Gastroesophageal sphincter (tissue), 3 donors: Measurements from ENCODE around the gene SLC17A4.

ENCODE experiments used
- POLR2AphosphoS5 ChIP-seq: sonication (generic); formaldehyde crosslinking; IDR thresholded peaks from one replicate; pipeline ENCODE4 v1.6.1; 2017; ENCODE audit warnings: antibody characterized with exemption
- TF ChIP-seq, protein P1 (sequence below), 4 experiments: fragments of 200-600 bp in 2 of 4; fragments of 450-650 bp in 2 of 4; sonication (generic) in 1 of 4; IDR thresholded peaks; one replicate each; pipeline ENCODE4 v1.5.1; 2017 to 2019; ENCODE audit warnings: antibody characterized with exemption in 4 of 4, mild to moderate bottlenecking in 2 of 4, moderate library complexity in 2 of 4

GRCh38 chr6:25749837-25750236 lies 4.7 kb upstream of the SLC17A4 start:
- TF ChIP-seq, protein P1, sequence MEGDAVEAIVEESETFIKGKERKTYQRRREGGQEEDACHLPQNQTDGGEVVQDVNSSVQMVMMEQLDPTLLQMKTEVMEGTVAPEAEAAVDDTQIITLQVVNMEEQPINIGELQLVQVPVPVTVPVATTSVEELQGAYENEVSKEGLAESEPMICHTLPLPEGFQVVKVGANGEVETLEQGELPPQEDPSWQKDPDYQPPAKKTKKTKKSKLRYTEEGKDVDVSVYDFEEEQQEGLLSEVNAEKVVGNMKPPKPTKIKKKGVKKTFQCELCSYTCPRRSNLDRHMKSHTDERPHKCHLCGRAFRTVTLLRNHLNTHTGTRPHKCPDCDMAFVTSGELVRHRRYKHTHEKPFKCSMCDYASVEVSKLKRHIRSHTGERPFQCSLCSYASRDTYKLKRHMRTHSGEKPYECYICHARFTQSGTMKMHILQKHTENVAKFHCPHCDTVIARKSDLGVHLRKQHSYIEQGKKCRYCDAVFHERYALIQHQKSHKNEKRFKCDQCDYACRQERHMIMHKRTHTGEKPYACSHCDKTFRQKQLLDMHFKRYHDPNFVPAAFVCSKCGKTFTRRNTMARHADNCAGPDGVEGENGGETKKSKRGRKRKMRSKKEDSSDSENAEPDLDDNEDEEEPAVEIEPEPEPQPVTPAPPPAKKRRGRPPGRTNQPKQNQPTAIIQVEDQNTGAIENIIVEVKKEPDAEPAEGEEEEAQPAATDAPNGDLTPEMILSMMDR (IDR thresholded peaks at IDR 0.05): no peak
- no peak for TF ChIP-seq POLR2AphosphoS5
